K562 (cell line): ENCODE data around the gene MAP2K3.
"Not testable (repeated sequence)": the region's sequence is repeated elsewhere in the genome, so short reads cannot be mapped to it uniquely, and the experiment has no call there.

ENCODE experiments used
- ATF2 ChIP-seq: sonication (generic); formaldehyde crosslinking; IDR thresholded peaks from 2 replicates; pipeline ENCODE4 v1.8.1; 2022; ENCODE audit warnings: missing genetic modification reagents
- SMC3 ChIP-seq: conservative IDR thresholded peaks from 2 replicates; pipeline ENCODE4 v1.6.1; 2011; ENCODE audit warnings: low read depth, low read length, improper control_type of control experiment; ENCODE audit not compliant: insufficient read depth
- SNAPC5 ChIP-seq: fragments of 250-450 bp; sonication (Bioruptor Pico); IDR thresholded peaks from 2 replicates; pipeline ENCODE4 v1.8.0; 2021; ENCODE audit warnings: moderate library complexity, mild to moderate bottlenecking, inconsistent platforms

DNA sequence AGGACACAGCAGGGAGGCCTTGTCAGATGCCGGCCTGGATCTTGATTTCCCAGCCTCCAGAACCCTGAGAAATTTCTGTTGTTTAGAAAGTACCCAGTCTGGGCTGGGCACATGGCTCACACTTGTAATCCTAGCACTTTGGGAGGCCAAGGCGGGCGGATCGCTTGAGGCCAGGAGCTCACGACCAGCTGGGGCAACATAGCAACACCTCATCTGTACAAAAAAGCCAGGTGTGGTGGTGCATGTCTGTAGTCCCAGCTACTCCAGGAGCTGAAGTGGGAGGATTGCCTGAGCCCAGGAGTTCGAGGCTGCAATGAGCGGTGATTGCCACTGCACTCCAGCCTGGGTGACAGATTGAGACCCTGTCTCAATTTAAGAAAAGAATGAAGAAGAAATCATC, 34.3 kb downstream of the MAP2K3 start:
- not testable (repeated sequence) for TF ChIP-seq ATF2 (CRISPR knock-in tag); SMC3; SNAPC5 (CRISPR knock-in tag)
